Adrenal gland (tissue), 12 donors: ENCODE results near the gene WSCD2. TPM values are rescaled to one million over a fixed set of nuclear protein-coding genes. Genes with fewer than 3 reads are reported as not detected.

Experiments
- DNase-seq, 7 donors: peaks; one replicate each; pipeline ENCODE4 v3.0.0-alpha.2; 2019 to 2020
- H3K27ac ChIP-seq, 5 donors: fragments of 200-600 bp; sonication (generic) in 4 of 5; 1 replicate in 3 of 5; 2 replicates in 2 of 5; pipeline versions ENCODE4 v1.5.1 to v1.8.0; 2016 to 2020; ENCODE audit warnings: mild to moderate bottlenecking in 1 of 5
- H3K27me3 ChIP-seq: fragments of 200-600 bp; 2 replicates; pipeline ENCODE4 v1.8.0; 2021
- H3K36me3 ChIP-seq, 2 donors: fragments of 200-600 bp; replicated peaks in 1 of 2; 1 replicate in 1 of 2; 2 replicates in 1 of 2; pipeline versions ENCODE4 v1.5.1 to v1.8.0; 2018 to 2022
- H3K4me1 ChIP-seq, 2 donors: fragments of 200-600 bp; replicated peaks in 1 of 2; 1 replicate in 1 of 2; 2 replicates in 1 of 2; pipeline versions ENCODE4 v1.5.1 to v1.8.0; 2018 to 2021
- H3K4me3 ChIP-seq, 4 donors: fragments of 200-600 bp; sonication (generic) in 3 of 4; one replicate each; pipeline ENCODE4 v1.5.1; 2016 to 2018
- H3K9me3 ChIP-seq, 3 donors: fragments of 200-600 bp; sonication (generic) in 1 of 3; replicated peaks in 1 of 3; 1 replicate in 2 of 3; 2 replicates in 1 of 3; pipeline versions ENCODE4 v1.5.1 to v1.8.0; 2016 to 2021
- POLR2A ChIP-seq, 2 donors: fragments of 450-650 bp; IDR thresholded peaks; one replicate each; pipeline ENCODE4 v1.6.1; 2017; ENCODE audit warnings: antibody characterized with exemption in 2 of 2, mild to moderate bottlenecking in 2 of 2, moderate library complexity in 1 of 2
- WGBS, 4 donors: extraction: QIAGEN DNeasy Blood & Tissue Kit in 2 of 4; methylation state at CpG; one replicate each; pipeline versions ENCODE4 v1.1.5 to v1.1.7; 2013 to 2017; 5-methylcytosine and 5-hydroxymethylcytosine counted together
- intact Hi-C, 2 donors: fragments of 100-400 bp; cut with DNase I; formaldehyde crosslinking; loops; one replicate each; pipeline versions ENCODE4 v1.14.1 to v1.15.0; 2022 to 2023
- polyA plus RNA-seq, 3 donors: library from polyadenylated mRNA; stranded (reverse); fragments of 200-250 nt in 2 of 3; fragments of 350-450 nt in 1 of 3; fragmentation: Illumina TruSeq in 1 of 3; extraction: RNeasy Lipid Tissue Mini Kit (QIAGEN cat#74804) in 1 of 3; gene quantifications; one replicate each; pipeline ENCODE4 v1.2.3, GENCODE V29; 2013 to 2014
- total RNA-seq, 9 donors: library from RNA; depleted of rRNA in 4 of 9; stranded (reverse); fragments of >200 nt in 4 of 9; fragments of 120-200 nt in 1 of 9; fragmentation: NEBNext Ultra II Directional in 1 of 9; extraction: Animal tissue kit (Norgen Biotek cat#: 25700) in 1 of 9; gene quantifications; one replicate each; pipeline versions ENCODE4 v1.1.0 to v1.2.4, GENCODE V29; 2013 to 2023
- TF ChIP-seq, protein P1 (sequence below), 6 experiments: fragments of 450-650 bp in 4 of 6; fragments of 200-600 bp in 2 of 6; sonication (generic) in 1 of 6; IDR thresholded peaks; 1 replicate in 5 of 6; 2 replicates in 1 of 6; pipeline versions ENCODE4 v1.5.1 to v1.8.0; 2016 to 2021; ENCODE audit warnings: antibody characterized with exemption in 6 of 6, mild to moderate bottlenecking in 2 of 6, moderate library complexity in 1 of 6
- donor health status: healthy with polysubstance abuse.
- donor health status: Bipolar disorder and iron deficiency.
- donor health status: DM: yes; HTN: yes; CAD: no.
- donor health status: DM: no; HTN: no; CAD: no.
- donor health status: DM: no; HTN: no; CAD: no.
- donor health status: DM: yes; HTN: yes; CAD: no.

Gene WSCD2
- total and polyA plus RNA-seq, 12 donors = 0.18 to 2.9 (median 0.69) TPM

DNA sequence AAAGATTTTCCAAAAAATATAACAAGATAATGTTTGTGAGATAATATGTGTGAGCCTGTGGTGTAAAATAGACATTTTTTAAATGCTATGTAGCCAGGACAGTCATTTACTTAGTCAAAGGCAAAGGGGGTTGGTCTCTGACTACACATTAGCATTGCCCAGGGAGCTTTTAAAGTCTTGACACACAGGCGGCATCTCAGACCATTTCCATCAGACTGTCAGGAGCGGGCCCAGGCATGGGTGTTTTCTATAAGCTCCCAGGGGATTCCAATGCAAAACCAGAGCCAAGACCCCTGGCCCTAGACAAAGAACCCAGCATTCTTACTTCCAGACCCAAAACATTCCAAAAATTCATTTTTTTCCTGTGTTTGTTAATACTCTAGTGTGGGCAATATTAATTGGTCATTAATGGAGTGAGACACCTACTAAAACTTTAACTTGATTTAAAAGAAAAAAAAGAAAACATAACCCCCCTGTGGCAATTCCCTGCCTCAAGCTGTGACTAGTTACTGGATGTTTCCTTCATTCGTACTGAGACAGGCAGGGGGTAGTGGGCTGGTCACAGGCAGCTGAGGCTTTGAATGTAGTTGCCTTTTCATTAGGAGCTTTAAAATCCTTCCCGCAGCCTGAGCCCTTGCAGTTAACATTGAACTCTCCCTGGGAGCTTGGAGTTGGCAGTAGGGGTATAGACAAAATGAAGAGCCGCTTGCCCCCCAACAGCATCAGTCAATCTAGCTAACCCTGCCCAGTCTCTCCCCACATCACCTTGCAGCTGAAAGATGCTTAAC lies 106.3 kb downstream of the WSCD2 start:
- H3K36me3 ChIP-seq = no peaks in the 10 kb centered on the region
- no peak for DNase-seq
- no peak for TF ChIP-seq POLR2A (IDR thresholded peaks at IDR 0.05)
- TF ChIP-seq, protein P1, sequence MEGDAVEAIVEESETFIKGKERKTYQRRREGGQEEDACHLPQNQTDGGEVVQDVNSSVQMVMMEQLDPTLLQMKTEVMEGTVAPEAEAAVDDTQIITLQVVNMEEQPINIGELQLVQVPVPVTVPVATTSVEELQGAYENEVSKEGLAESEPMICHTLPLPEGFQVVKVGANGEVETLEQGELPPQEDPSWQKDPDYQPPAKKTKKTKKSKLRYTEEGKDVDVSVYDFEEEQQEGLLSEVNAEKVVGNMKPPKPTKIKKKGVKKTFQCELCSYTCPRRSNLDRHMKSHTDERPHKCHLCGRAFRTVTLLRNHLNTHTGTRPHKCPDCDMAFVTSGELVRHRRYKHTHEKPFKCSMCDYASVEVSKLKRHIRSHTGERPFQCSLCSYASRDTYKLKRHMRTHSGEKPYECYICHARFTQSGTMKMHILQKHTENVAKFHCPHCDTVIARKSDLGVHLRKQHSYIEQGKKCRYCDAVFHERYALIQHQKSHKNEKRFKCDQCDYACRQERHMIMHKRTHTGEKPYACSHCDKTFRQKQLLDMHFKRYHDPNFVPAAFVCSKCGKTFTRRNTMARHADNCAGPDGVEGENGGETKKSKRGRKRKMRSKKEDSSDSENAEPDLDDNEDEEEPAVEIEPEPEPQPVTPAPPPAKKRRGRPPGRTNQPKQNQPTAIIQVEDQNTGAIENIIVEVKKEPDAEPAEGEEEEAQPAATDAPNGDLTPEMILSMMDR (IDR thresholded peaks at IDR 0.05) = no peak
- H3K27ac ChIP-seq = no peak overlapping the region
- intact Hi-C loops = loop anchor here in 1 of 2 donors (10.0 kb wide), 1 partner anchor 219 kb away; no protein-coding TSS in a partner anchor
- no peaks in the 10 kb centered on the region for H3K9me3 ChIP-seq
- H3K4me3 ChIP-seq = no peak overlapping the region
- WGBS, 4 donors = 62 to 86% (median 76%) methylated on average over 5 of the region's 5 CpGs
- no peaks in the 10 kb centered on the region for H3K27me3 ChIP-seq
- no peaks in the 10 kb centered on the region for H3K4me1 ChIP-seq

DNA sequence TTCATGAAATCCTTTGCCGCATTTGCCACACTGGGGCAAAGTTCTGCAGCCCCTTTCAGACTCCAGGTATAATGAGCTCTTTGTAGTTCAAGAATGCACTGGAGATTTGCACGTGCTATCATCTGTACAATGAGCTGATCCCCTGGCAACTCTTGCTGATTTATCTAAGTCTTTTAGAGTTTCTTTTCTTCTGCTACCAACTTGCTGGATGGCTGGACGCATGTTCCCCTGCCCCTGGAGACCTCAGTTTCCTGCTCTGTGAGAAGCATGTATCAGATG lies 106.8 kb downstream of the WSCD2 start:
- no peaks in the 10 kb centered on the region for H3K27me3 ChIP-seq
- no peak for DNase-seq
- H3K4me1 ChIP-seq = no peaks in the 10 kb centered on the region
- no peaks in the 10 kb centered on the region for H3K36me3 ChIP-seq
- H3K4me3 ChIP-seq = no peak overlapping the region
- H3K9me3 ChIP-seq = no peaks in the 10 kb centered on the region
- 58 to 64% (median 61%) methylated on average over 3 of the region's 3 CpGs for WGBS, 4 donors
- intact Hi-C loops = loop anchor here in 1 of 2 donors (10.0 kb wide), 1 partner anchor 219 kb away; no protein-coding TSS in a partner anchor
- no peak for TF ChIP-seq POLR2A (IDR thresholded peaks at IDR 0.05)
- TF ChIP-seq, protein P1 (IDR thresholded peaks at IDR 0.05) = no peak
- no peak overlapping the region for H3K27ac ChIP-seq

DNA sequence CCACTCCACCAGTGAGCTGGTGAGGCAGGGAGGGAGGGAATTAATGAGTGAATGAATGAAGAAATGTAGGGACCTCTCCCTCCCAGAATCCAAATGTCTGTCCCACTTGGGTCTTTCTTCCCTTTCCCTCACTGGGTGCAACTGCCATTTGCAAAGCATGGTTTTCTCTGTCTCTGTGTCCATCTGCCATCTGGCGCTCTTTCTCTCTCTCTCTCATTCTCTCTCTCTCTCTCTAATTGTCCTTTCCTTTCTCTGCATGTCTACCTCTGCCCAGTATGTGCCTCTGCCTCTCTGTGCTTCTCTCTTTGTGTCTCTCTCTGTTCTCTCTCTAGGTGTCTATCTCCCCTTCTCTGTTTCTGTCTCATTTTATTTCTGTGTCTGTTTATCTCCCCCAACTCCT lies 107.3 kb downstream of the WSCD2 start:
- WGBS, 4 donors = 88 to 100% (median 94%) methylated on average over 1 of the region's 1 CpG
- Histone ChIP-seq H3K4me1 (no peaks in the 10 kb centered on the region), H3K27me3 (no peaks in the 10 kb centered on the region), H3K4me3 (no peak overlapping the region), H3K9me3 (no peaks in the 10 kb centered on the region), H3K27ac (no peak overlapping the region), H3K36me3 (no peaks in the 10 kb centered on the region)
- TF ChIP-seq, protein P1 (IDR thresholded peaks at IDR 0.05) = no peak
- no peak for TF ChIP-seq POLR2A (IDR thresholded peaks at IDR 0.05)
- DNase-seq = no peak
- intact Hi-C loops = loop anchor here in 1 of 2 donors (10.0 kb wide), 1 partner anchor 218 kb away; no protein-coding TSS in a partner anchor

DNA sequence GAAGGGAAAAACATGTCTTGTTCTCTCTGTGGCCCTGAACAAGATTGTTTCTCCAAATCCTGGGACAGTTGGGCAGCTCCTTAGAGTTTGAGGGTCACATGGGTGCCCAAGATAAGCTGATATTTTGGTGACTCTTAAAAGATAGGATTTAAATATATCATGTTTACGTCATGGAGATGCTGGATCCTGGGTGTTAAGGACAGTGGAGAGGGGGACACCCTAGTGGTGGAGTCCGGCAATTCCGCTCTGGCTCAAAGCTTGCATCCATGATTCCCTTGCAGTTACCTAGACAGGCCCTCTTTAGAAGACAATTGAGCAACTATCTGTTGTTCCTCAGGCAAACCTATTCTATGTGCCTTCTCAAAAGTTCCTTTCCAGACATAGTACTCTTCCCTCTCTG lies 108.2 kb downstream of the WSCD2 start:
- intact Hi-C loops = loop anchor here in 1 of 2 donors (10.0 kb wide), 1 partner anchor 218 kb away; no protein-coding TSS in a partner anchor

More for the DNA sequence above, 108.2 kb downstream of the WSCD2 start:
- TF ChIP-seq, protein P1 (IDR thresholded peaks at IDR 0.05) = no peak
- TF ChIP-seq POLR2A (IDR thresholded peaks at IDR 0.05) = no peak
- no peaks in the 10 kb centered on the region for H3K27me3 ChIP-seq
- H3K36me3 ChIP-seq = no peaks in the 10 kb centered on the region
- H3K4me1 ChIP-seq = no peaks in the 10 kb centered on the region
- no peaks in the 10 kb centered on the region for H3K9me3 ChIP-seq
- 75 to 94% (median 87%) methylated on average over 3 of the region's 3 CpGs for WGBS, 4 donors
- no peak overlapping the region for H3K27ac ChIP-seq
- H3K4me3 ChIP-seq = no peak overlapping the region
- no peak for DNase-seq
